Measurements from ENCODE around the gene SUN2.

GRCh38 chr22:38788021-38788816, 32.4 kb upstream of the SUN2 start:
- TF ChIP-seq CTCF (IDR thresholded peaks at IDR 0.05; ENCODE audit: low read depth, low read length): no peak
- no peak for TF ChIP-seq EZH2phosphoT487 (IDR thresholded peaks at IDR 0.05; ENCODE audit: low read depth)
